ENCODE results near the gene STAT4. TPM values are rescaled to one million over a fixed set of nuclear protein-coding genes. Genes with fewer than 3 reads are reported as not detected.

The STAT4 gene
- total RNA-seq, 1 experiment from 2014 or later = 0.85 TPM

DNA sequence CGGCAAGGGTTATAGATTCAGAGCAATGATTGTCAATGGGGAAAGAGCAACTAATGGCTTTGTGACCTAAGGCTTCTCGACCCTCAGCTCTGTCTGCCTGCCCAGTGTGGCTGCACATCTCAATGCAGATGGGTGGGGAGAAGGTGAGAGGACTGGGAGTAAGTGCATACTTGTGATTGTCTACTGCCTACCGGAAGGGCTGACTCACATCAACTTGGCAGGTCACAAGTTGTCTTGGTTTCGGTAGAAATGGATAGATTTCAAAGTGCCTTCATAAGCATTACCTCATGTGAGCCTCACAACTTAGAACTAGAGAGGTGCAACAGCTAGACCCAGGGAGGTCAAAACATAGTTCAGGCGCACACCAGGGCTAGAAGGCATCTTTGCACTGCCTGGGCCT lies 166.2 kb downstream of the STAT4 start:
- CTCF ChIA-PET = no interaction called here
- no peak for DNase-seq
- no peaks in the 10 kb centered on the region for H3K4me1 Mint-ChIP-seq (ENCODE audit: low read depth, unreplicated experiment)
- no TSS peak for BruUV-seq (replicated peaks)
- H3K4me3 Mint-ChIP-seq (ENCODE audit: low read depth, unreplicated experiment) = no peak overlapping the region
- H3K36me3 Mint-ChIP-seq (ENCODE audit: insufficient read depth, unreplicated experiment) = peaks cover 44% of the 10 kb centered on the region
- intact Hi-C loops (cut with micrococcal nuclease; ENCODE audit: unreplicated experiment) = no loop called here
- H3K27me3 Mint-ChIP-seq (ENCODE audit: unreplicated experiment) = no peaks in the 10 kb centered on the region
- TF ChIP-seq, protein P1, sequence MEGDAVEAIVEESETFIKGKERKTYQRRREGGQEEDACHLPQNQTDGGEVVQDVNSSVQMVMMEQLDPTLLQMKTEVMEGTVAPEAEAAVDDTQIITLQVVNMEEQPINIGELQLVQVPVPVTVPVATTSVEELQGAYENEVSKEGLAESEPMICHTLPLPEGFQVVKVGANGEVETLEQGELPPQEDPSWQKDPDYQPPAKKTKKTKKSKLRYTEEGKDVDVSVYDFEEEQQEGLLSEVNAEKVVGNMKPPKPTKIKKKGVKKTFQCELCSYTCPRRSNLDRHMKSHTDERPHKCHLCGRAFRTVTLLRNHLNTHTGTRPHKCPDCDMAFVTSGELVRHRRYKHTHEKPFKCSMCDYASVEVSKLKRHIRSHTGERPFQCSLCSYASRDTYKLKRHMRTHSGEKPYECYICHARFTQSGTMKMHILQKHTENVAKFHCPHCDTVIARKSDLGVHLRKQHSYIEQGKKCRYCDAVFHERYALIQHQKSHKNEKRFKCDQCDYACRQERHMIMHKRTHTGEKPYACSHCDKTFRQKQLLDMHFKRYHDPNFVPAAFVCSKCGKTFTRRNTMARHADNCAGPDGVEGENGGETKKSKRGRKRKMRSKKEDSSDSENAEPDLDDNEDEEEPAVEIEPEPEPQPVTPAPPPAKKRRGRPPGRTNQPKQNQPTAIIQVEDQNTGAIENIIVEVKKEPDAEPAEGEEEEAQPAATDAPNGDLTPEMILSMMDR (IDR thresholded peaks at IDR 0.05; ENCODE audit: unreplicated experiment) = no peak
- H3K27ac Mint-ChIP-seq (ENCODE audit: unreplicated experiment) = no peak overlapping the region
- H3K9me3 Mint-ChIP-seq (ENCODE audit: low read depth, unreplicated experiment) = no peaks in the 10 kb centered on the region

DNA sequence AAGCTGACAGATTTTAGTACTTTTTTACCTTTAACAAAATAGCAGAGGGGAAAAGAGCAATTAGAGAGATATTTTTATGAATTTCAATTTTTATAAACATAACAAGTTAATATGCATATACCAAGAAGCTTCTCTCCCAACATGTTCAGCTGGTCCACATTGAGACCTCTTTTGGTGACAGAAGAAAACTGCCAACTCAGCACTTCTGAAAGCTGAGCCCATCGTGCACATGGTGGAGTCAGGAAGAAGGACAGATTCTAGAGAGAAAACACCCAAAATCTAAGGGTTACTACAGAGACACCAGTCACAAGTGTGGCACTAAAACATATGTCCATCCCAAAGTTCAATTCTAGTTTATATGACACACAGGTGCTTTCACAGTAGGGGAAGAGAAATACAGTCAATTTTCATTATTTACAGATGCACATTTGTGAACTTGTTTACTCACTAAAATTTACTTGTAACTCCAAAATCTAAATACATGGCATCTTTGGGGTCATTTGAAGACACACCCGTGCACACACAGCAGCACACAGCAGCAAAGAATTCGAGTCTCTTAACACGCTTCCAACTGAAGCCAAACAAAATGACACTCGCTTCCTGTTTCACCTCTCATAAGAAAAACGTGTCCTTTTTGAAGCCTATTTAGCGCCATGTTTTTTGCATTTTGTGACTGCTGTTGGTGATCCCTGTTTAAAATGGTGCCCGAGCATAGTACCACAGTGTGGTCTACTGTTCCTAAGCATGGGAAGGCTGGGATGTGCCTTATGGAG lies 168.3 kb downstream of the STAT4 start:
- Mint-ChIP-seq H3K36me3 (ENCODE audit: insufficient read depth, unreplicated experiment) (peaks cover 51% of the 10 kb centered on the region), H3K9me3 (ENCODE audit: low read depth, unreplicated experiment) (no peaks in the 10 kb centered on the region), H3K4me1 (ENCODE audit: low read depth, unreplicated experiment) (no peaks in the 10 kb centered on the region), H3K27ac (ENCODE audit: unreplicated experiment) (no peak overlapping the region), H3K4me3 (ENCODE audit: low read depth, unreplicated experiment) (no peak overlapping the region), H3K27me3 (ENCODE audit: unreplicated experiment) (no peaks in the 10 kb centered on the region)
- intact Hi-C loops (cut with micrococcal nuclease; ENCODE audit: unreplicated experiment) = no loop called here
- BruUV-seq (replicated peaks) = no TSS peak
- DNase-seq = no peak
- TF ChIP-seq, protein P1 (IDR thresholded peaks at IDR 0.05; ENCODE audit: unreplicated experiment) = no peak
- CTCF ChIA-PET = no interaction called here

DNA sequence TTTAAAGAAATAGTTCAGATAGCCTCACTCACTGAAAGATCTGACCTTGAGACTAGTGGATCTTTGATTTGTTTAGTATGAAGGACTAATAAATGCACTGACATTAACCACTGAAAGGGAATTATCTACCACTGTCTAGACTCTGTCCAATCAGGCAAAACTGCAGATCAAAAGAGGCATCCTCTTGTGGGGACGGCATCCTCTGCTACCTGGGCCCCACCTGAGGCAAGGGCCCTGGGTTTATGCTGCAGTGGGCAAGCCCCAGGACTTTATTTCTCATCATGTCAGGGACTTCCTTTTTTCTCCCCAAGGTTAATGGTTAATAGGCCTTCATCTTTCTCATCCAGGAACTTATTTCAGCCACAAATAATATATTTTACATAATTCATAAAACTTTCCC lies 169.1 kb downstream of the STAT4 start:
- BruUV-seq (replicated peaks) = no TSS peak
- Mint-ChIP-seq H3K27ac (ENCODE audit: unreplicated experiment) (no peak overlapping the region), H3K4me1 (ENCODE audit: low read depth, unreplicated experiment) (no peaks in the 10 kb centered on the region), H3K4me3 (ENCODE audit: low read depth, unreplicated experiment) (no peak overlapping the region), H3K9me3 (ENCODE audit: low read depth, unreplicated experiment) (no peaks in the 10 kb centered on the region), H3K36me3 (ENCODE audit: insufficient read depth, unreplicated experiment) (peaks cover 54% of the 10 kb centered on the region), H3K27me3 (ENCODE audit: unreplicated experiment) (no peaks in the 10 kb centered on the region)
- TF ChIP-seq, protein P1 (IDR thresholded peaks at IDR 0.05; ENCODE audit: unreplicated experiment) = no peak
- CTCF ChIA-PET = no interaction called here
- no peak for DNase-seq
- intact Hi-C loops (cut with micrococcal nuclease; ENCODE audit: unreplicated experiment) = no loop called here

DNA sequence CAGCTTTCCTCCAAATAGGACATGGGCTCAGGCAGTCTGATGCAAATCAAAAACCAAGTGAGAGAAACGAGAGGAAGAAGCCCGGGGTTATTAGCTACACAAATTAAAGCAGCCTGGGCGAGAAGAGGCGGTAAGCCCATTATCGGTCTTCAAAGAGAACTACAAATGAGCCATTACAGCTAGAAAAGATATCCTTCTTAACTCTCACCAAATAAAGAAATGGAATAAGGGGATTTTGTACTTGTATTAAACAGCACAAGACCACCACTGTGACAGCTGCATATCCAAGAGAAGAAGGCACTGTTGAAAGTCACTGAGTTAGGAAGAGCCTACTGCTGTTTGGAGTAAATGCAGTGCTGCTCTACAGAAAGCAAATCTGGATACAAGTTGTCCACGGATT lies 169.5 kb downstream of the STAT4 start:
- peaks cover 55% of the 10 kb centered on the region for H3K36me3 Mint-ChIP-seq (ENCODE audit: insufficient read depth, unreplicated experiment)

More for the DNA sequence above, 169.5 kb downstream of the STAT4 start:
- Mint-ChIP-seq H3K9me3 (ENCODE audit: low read depth, unreplicated experiment) (no peaks in the 10 kb centered on the region), H3K27me3 (ENCODE audit: unreplicated experiment) (no peaks in the 10 kb centered on the region), H3K4me1 (ENCODE audit: low read depth, unreplicated experiment) (no peaks in the 10 kb centered on the region), H3K27ac (ENCODE audit: unreplicated experiment) (no peak overlapping the region), H3K4me3 (ENCODE audit: low read depth, unreplicated experiment) (no peak overlapping the region)
- TF ChIP-seq, protein P1 (IDR thresholded peaks at IDR 0.05; ENCODE audit: unreplicated experiment) = no peak
- no peak for DNase-seq
- CTCF ChIA-PET = no interaction called here
- BruUV-seq (replicated peaks) = no TSS peak
- intact Hi-C loops (cut with micrococcal nuclease; ENCODE audit: unreplicated experiment) = no loop called here
